Cardiac muscle cell (in vitro differentiated cells and primary cell): ENCODE measurements around the gene AGFG2. TPM values are rescaled to one million over a fixed set of nuclear protein-coding genes. Genes with fewer than 3 reads are reported as not detected.
"Not testable (repeated sequence)": the region's sequence is repeated elsewhere in the genome, so short reads cannot be mapped to it uniquely, and the experiment has no call there.

Experiments
- DNase-seq, 2 donors: peaks; one replicate each; pipeline versions ENCODE4 v3.0.0 to v3.0.0-alpha.2; 2010 to 2017; ENCODE audit warnings: low read depth in 1 of 2, low spot score in 1 of 2
- H3K27ac ChIP-seq: fragments of 200-600 bp; sonication (generic); 2 replicates; pipeline ENCODE4 v1.5.1; 2016
- H3K27me3 ChIP-seq: fragments of 200-600 bp; sonication (generic); 2 replicates; pipeline ENCODE4 v1.6.0; 2016; ENCODE audit warnings: control low read depth
- H3K36me3 ChIP-seq: fragments of 200-600 bp; sonication (generic); 2 replicates; pipeline ENCODE4 v1.5.1; 2016; ENCODE audit warnings: control low read depth
- H3K4me1 ChIP-seq: fragments of 200-600 bp; sonication (generic); 2 replicates; pipeline ENCODE4 v1.8.1; 2017; ENCODE audit warnings: low read depth, mild to moderate bottlenecking, mixed run types
- H3K4me3 ChIP-seq: fragments of 200-600 bp; sonication (generic); 2 replicates; pipeline ENCODE4 v1.5.1; 2016; ENCODE audit warnings: mild to moderate bottlenecking
- H3K9me3 ChIP-seq: fragments of 200-600 bp; sonication (generic); 2 replicates; pipeline ENCODE4 v1.5.1; 2017; ENCODE audit warnings: low read depth, mild to moderate bottlenecking, control low read depth
- polyA plus RNA-seq: library from polyadenylated mRNA; unstranded; fragments of >200 nt; fragmentation: Nextera tagmentation; extraction: Ambion mirVana; gene quantifications from 2 replicates; pipeline ENCODE4 v1.2.1, GENCODE V29; 2016
- total RNA-seq: library from RNA; depleted of rRNA; stranded (reverse); fragments of >200 nt; gene quantifications from 2 replicates; pipeline ENCODE4 v1.2.3, GENCODE V29; 2016
- TF ChIP-seq, protein P1 (sequence below): IDR thresholded peaks from 2 replicates; pipeline ENCODE4 v1.5.1; 2012; ENCODE audit warnings: low read depth, mild to moderate bottlenecking, low read length

AGFG2 gene
- total and polyA plus RNA-seq, 2 experiments from 2014 or later, result 17.0 to 21.7 TPM

DNA sequence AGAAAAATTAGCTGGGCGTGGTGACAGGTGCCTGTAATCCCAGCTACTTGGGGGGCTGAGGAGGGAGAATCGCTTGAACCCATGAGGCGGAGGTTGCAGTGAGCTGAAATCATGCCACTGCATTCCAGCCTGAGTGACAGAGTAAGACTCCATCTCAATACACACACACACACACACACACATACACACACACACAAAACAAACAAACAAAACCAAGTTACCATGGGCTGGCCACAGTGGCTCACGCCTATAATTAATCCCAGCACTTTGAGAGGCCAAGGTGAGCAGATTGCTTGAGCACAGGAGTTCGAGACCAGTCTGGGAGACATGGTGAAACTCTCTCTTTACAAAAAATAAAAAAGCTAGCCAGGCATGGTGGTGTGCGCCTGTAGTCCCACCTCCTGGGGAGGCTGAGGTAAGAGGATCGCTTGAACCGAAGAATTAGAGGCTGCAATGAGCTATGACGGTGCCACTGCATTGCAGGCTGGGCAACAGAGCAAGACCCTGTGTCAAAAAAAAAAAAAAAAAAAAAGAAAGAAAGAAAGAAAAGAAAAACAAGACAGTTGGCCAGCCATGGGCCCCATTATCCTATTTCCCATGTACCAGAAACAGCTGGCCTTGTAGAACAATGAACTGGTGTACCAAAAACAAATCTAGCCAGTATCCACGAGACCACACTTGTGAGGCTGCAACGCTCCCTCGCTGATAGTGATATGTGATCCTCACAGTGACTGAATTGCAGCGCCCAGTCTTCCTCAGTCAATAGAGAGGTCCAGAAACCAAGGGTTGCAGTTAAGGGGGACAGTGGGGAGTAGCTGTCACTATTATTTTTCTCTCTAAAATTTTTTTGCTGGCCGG, 6.6 kb upstream of the AGFG2 start:
- Histone ChIP-seq H3K9me3 (no peaks in the 10 kb centered on the region), H3K27me3 (no peaks in the 10 kb centered on the region), H3K27ac (no peak overlapping the region), H3K4me3 (no peak overlapping the region), H3K4me1 (no peaks in the 10 kb centered on the region), H3K36me3 (no peaks in the 10 kb centered on the region)
- DNase-seq, result no peak
- TF ChIP-seq, protein P1, sequence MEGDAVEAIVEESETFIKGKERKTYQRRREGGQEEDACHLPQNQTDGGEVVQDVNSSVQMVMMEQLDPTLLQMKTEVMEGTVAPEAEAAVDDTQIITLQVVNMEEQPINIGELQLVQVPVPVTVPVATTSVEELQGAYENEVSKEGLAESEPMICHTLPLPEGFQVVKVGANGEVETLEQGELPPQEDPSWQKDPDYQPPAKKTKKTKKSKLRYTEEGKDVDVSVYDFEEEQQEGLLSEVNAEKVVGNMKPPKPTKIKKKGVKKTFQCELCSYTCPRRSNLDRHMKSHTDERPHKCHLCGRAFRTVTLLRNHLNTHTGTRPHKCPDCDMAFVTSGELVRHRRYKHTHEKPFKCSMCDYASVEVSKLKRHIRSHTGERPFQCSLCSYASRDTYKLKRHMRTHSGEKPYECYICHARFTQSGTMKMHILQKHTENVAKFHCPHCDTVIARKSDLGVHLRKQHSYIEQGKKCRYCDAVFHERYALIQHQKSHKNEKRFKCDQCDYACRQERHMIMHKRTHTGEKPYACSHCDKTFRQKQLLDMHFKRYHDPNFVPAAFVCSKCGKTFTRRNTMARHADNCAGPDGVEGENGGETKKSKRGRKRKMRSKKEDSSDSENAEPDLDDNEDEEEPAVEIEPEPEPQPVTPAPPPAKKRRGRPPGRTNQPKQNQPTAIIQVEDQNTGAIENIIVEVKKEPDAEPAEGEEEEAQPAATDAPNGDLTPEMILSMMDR, result no peak

DNA sequence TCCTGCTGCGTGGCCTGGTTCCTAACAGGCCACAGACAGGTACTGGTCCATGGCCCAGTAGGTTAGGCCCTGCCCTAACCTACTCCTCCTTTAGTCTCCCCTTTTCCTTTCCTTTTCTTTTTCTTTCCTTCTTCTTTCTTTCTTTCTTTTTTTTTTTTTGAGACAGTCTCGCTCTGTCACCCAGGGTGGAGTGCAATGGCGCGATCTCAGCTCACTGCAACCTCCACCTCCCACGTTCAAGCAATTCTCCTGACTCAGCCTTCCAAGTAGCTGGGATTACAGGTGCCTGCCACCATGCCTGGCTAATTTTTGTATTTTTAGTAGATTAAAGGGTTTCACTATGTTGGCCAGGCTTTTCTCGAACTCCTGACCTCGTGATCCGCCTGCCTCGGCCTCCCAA, 3.0 kb upstream of the AGFG2 start:
- not testable (repeated sequence) for H3K4me1 ChIP-seq, H3K27ac ChIP-seq, H3K36me3 ChIP-seq, DNase-seq, H3K27me3 ChIP-seq, H3K4me3 ChIP-seq, H3K9me3 ChIP-seq

DNA sequence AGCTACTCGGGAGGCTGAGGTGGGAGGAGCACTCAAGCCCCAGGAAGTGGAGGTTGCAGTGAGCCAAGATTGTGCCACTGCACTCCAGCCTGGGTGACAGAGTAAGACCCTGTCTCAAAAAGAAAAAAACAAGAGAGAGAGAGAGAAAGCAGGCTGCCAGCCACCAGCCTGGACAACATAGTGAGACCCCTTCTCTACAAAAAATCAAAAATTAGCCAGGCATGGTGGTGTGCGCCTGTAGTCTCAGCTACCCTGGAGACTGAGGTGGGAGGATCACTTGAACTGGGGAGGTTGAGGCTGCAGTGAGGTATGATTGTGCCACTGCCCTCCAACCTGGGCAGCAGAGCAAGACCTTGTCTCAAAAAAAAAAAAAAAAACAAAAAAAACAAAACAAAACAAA, 2.3 kb upstream of the AGFG2 start:
- DNase-seq, H3K9me3 ChIP-seq, H3K27ac ChIP-seq, H3K4me1 ChIP-seq, H3K4me3 ChIP-seq, H3K36me3 ChIP-seq, H3K27me3 ChIP-seq: not testable (repeated sequence)

DNA sequence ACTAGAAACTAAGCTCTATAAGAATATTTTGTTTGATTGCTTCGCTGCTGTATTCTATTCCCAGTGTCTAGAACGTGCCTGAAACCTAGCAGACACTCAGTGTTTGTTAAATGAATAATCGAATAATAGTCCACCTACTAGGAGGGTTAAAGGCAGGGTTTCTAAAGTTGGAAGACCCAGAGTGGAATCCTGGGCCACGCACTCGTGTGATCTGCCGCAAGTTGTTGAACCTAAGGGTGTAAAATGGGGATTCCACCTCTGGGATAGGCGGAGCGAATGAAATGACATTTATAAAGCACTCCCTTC, 702 bp upstream of the AGFG2 start:
- Histone ChIP-seq H3K4me3 (peak overlapping the region; percentile 15), H3K36me3 (no peaks in the 10 kb centered on the region), H3K4me1 (no peaks in the 10 kb centered on the region), H3K9me3 (no peaks in the 10 kb centered on the region), H3K27ac (peak overlapping the region; percentile 52), H3K27me3 (no peaks in the 10 kb centered on the region)
- DNase-seq, result no peak
- TF ChIP-seq, protein P1, result no peak

DNA sequence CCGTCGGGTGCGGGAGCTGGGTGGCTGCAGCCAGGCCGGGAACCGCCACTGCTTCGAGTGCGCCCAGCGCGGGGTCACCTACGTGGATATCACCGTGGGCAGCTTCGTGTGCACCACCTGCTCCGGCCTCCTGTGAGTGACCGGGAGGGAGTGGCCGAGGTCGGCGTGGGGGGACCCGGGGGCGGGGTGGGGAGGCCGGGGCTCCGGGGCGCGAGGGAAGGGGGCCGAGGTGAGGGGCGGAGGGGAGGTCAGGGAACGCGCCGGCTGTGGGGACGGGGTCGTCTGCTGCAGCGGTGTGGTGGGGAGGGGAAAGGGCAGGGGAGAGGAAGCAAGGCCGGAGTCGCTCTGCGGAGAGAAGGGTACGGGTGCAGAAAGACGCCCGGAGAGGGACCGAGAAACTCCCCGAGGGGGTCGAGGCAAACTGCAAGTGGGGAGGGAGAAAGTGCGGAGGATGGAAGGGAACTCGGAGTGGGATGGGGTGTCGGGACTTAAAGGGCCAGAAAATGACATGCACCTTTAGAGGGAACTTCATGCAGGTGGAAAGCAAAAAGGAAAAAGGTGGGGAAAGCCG, 518 bp downstream of the AGFG2 start:
- H3K27ac ChIP-seq, result peak overlapping the region; percentile 7
- no peaks in the 10 kb centered on the region for H3K9me3 ChIP-seq
- DNase-seq, result no peak
- H3K27me3 ChIP-seq, result no peaks in the 10 kb centered on the region
- peak overlapping the region; percentile 48 for H3K4me3 ChIP-seq
- H3K36me3 ChIP-seq, result no peaks in the 10 kb centered on the region
- peaks cover 2% of the 10 kb centered on the region for H3K4me1 ChIP-seq
- TF ChIP-seq, protein P1, result no peak

DNA sequence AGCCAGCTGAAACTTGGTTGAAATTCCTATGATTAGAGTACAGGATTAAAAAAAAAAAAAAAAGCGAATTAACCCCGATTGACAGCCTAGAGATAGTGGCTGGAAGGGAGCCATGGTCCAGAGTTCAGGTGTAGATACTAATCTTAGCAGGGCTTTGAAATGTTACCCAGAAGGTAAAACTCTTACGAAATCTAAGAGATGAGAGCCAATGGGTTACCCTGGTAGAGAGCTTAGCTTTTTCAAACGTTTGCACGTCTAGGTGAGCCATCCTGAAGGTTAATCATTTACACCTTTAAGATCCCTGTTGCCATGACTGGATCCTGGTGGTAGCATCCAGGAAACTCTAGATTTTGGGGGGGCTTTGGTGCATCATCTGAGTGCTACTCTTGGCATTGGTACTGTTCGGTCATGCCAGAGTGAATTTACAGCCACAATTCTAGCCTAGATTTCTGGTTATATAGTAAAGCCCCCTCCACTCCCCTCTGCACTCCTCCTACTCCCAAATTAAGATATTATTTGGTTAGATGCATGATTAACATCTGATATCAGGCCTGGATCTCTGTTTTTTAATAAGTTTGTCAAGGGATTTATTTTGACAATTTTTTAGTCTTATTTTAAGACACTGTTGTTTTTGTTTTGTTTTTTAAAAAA, 1.2 kb downstream of the AGFG2 start:
- Histone ChIP-seq H3K4me1 (peaks cover 9% of the 10 kb centered on the region), H3K9me3 (no peaks in the 10 kb centered on the region), H3K27me3 (no peaks in the 10 kb centered on the region), H3K4me3 (peak overlapping the region; percentile 48), H3K27ac (no peak overlapping the region), H3K36me3 (no peaks in the 10 kb centered on the region)
- TF ChIP-seq, protein P1, result no peak
- DNase-seq, result no peak

DNA sequence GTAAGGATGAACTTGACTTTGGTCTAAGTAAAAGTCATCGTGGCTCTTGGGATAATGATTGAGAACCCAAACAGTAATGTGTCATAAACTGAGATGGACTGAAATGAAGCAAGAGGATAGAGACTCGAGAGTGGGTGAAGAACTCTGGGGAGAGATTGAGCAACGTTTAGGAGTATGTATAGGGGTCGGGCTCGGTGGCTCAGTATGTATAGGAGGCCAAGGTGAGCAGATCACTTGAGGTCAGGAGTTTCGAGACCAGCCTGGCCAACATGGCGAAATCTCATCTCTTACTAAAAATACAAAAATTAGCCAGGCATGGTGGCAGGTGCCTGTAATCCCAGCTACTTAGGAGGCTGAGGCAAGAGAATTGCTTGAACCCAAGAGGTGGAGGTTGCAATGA, 2.3 kb downstream of the AGFG2 start:
- H3K36me3 ChIP-seq, H3K27ac ChIP-seq, H3K27me3 ChIP-seq, H3K9me3 ChIP-seq, DNase-seq, H3K4me3 ChIP-seq: not testable (repeated sequence)
- peaks cover 20% of the 10 kb centered on the region for H3K4me1 ChIP-seq
